SKM-1 (cell line): ENCODE data around the gene EPHX1.

Source experiments
- DNase-seq: peaks from one replicate; lab custom pipeline; 2025; ENCODE audit not compliant: unreplicated experiment; lab: John Stamatoyannopoulos, UW

EPHX1 gene

GRCh38 chr1:225860876-225861441 lies 51.0 kb downstream of the EPHX1 start:
- DNase-seq: no peak

GRCh38 chr1:225861834-225862580 lies 52.1 kb downstream of the EPHX1 start:
- no peak for DNase-seq

- DNase-seq: no peak
These were observed 52.6 kb downstream of the EPHX1 start for GRCh38 chr1:225862581-225862950.

DNA sequence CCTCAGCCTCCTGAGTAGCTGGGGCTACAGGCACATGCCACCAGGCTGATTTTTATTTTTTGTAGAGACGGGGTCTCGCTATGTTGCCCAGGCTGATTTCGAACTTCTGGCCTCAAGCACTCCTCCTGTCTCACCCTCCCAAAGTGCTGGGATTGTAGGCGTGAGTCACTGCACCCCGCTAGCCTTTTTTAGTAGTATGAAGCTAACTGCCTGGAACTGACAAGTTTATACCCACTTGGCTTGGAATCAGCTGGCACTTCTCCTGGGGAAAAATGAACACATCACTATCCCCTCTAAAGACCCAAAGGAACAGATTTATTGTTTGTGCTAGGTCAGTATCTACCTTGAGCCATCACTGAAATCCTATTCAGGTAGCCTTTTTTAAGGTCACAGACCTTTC lies 53.2 kb downstream of the EPHX1 start:
- DNase-seq: no peak

DNA sequence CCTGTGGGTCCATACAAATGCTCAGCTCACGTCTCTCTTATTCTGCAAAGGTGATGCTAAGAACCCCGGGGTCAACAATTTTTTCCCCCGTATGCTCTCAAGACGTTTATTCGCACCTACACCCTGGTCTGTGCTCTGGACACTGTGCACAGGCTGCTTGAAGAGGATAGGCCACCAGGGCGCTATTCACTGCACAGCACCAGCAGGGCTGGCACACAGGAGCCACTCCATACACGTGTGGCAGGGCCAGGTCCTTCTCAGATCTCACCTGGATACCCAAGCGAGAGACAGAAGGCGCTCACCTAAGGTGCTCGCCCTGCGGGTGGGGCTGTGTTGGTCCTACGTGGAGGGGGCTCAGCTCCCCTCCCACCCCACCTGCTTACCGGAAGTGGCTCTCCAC lies 55.6 kb downstream of the EPHX1 start:
- no peak for DNase-seq

GRCh38 chr1:225866061-225866837 lies 56.3 kb downstream of the EPHX1 start:
- DNase-seq: peak; percentile 91

GRCh38 chr1:225866981-225867380 lies 57.1 kb downstream of the EPHX1 start:
- DNase-seq: no peak

GRCh38 chr1:225868631-225869330 lies 58.9 kb downstream of the EPHX1 start:
- no peak for DNase-seq

- no peak for DNase-seq
These were observed 61.0 kb downstream of the EPHX1 start for GRCh38 chr1:225870911-225871310.

- no peak for DNase-seq
These were observed 61.6 kb downstream of the EPHX1 start for GRCh38 chr1:225871359-225872074.

DNA sequence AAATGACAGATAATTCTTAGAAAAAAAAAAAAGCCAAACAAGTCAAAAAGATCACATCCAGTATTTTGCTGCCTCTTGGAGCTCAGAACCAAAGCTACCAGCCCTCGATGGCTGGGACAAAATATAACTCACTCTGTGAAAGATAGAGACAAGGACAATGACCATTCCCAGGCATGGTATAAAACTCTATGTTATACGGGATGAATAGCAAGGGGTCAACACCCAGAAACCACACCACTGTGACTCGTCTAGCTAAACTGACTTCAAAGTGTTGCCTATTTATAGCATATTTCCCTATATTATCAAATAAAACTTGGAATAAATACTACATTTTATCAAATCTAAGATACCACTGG lies 62.1 kb downstream of the EPHX1 start:
- no peak for DNase-seq

- no peak for DNase-seq
These were observed 63.4 kb downstream of the EPHX1 start for GRCh38 chr1:225873281-225873850.

- no peak for DNase-seq
These were observed 64.5 kb downstream of the EPHX1 start for GRCh38 chr1:225874431-225874830.

DNA sequence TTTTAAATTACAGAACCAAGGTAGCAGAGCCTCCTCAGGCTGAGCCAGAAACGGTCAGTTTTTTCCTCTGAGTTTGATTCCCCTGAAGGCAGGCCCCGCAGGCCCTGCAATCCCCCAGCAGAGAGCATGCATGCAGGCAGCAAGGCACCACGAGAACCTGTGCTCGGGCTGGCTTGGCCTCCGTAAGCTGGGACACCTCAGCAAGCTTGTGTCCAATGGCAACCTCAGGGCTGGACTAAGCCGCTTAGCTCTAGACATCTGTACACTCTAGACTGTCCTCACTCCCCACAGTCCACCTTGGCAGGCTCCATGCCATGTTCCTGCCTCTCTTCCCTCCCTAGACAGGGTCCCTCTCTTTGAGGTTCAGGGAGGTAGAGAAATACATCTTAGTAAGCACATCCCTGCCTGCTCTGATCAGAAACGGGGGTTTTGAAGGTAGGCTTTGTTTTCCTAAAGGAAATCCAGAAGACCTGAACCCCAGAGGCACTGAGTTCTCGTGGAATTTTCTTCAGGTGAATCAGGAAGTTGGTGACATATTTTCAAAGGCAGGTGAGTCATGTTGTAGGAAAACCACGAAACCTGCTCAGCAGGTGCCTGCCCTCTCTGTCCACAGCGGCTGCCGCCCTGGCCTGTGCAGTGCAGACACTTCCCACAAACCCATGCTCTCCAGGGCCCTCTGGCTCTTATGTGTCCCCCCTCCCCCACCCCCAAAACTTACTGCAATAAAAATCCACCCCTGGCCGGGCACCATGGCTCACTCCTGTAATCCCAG lies 65.3 kb downstream of the EPHX1 start:
- DNase-seq: no peak

DNA sequence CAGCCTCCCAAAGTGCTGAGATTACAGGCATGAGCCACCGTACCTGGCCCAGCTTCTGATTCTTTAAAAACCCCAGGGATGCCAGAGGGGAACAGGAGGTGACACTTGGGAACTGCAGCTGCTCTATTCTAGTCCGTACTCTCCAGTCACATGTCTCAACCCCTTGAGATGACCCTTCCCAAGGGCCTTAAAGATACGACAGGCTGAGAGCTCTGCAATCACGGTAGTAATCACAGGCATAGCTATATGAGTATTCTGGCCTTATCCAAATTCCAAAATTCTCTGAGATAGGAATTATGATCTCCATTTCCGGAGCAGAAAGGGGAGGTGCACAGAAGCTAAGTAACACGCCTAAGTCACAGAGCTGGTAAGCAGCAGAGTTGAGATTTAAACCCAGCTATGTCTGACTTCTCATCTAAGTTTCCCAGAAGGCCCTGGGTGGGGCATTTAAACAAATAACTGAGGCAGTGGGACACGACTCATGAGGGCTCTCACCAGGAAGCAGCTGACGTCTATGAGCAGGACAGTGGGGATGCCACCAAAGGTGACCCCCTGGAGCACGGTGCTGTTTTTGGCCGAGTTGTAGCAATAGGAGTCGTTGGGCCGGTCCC lies 67.1 kb downstream of the EPHX1 start:
- no peak for DNase-seq

GRCh38 chr1:225877580-225877979 lies 67.7 kb downstream of the EPHX1 start:
- peak; percentile 48 for DNase-seq

- no peak for DNase-seq
These were observed 68.4 kb downstream of the EPHX1 start for GRCh38 chr1:225878282-225878681.

DNA sequence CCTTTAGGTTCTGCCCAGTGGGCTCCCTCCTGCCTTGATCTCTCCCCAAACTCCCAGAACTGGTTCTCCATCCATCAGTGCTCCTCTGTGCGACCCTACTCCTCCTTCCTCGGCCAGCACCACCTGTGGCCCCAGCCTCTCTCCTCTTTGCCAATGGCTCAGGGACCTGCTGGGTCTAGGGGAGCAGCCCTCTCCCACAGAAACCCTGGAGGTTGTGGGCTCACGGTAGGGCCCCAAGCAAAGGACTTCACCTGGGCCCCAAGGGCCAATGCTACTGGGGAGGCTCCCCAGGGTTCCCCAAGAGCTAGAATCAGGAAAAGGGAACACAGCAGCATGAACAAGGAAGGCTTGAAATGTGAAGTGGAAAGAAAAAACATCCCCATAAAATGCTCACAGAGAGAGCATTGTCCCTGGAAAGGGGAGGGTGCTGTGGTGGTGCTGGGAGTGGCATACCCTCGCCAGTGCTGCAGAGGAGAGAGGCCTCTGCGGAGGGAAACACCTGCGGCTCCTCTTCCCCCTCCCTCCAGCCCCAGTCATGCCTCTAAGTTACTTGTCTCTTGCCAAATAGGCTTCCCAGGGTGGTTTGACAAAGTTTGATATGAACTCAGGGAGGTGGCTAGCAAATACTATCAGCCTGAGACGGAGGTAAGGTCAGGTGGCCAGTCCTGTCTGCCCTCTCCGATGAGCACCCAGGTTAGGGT lies 69.7 kb downstream of the EPHX1 start:
- DNase-seq: no peak

DNA sequence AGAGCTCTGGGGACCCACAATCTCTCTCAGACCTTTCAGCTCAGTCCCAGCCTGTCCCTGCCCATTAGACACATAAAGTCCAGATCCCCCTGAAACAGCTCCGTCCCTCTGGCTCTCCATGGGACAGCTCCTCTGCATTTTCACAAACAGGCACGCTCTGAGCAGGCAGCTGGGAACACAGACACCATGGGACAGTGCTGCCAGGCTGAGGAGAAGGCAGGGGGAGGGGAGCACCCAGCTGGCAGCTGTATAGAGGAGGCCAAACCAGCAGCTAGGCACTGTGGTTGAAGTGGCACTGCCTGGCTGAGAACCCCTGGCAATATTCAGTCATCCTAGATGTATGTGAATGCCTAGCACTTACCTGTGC lies 70.3 kb downstream of the EPHX1 start:
- no peak for DNase-seq
